HFFc6 (cell line): ENCODE data around the gene AFDN. TPM values are rescaled to one million over a fixed set of nuclear protein-coding genes. Genes with fewer than 3 reads are reported as not detected.

Experiments
- DNase-seq: peaks from one replicate; pipeline ENCODE4 v3.0.0-alpha.2; 2018
- H3K27ac Mint-ChIP-seq: 2 replicates; pipeline ENCODE4 v1.8.0; 2020; ENCODE audit warnings: mild to moderate bottlenecking, mixed read lengths
- H3K27me3 Mint-ChIP-seq: 2 replicates; pipeline ENCODE4 v1.8.0; 2021; ENCODE audit warnings: mild to moderate bottlenecking, moderate library complexity, mixed read lengths; ENCODE audit not compliant: insufficient read depth
- H3K36me3 Mint-ChIP-seq: 2 replicates; pipeline ENCODE4 v1.8.0; 2021; ENCODE audit warnings: low read depth, mixed read lengths
- H3K4me1 Mint-ChIP-seq: 2 replicates; pipeline ENCODE4 v1.8.0; 2020; ENCODE audit warnings: low read depth, mixed read lengths
- H3K4me3 Mint-ChIP-seq: 2 replicates; pipeline ENCODE4 v1.8.0; 2020; ENCODE audit warnings: mild to moderate bottlenecking, moderate library complexity, mixed read lengths
- H3K9me3 Mint-ChIP-seq: 2 replicates; pipeline ENCODE4 v1.8.0; 2020; ENCODE audit warnings: mild to moderate bottlenecking, mixed read lengths
- CTCF ChIP-seq: fragments of 200-600 bp; sonication (generic); IDR thresholded peaks from 2 replicates; pipeline ENCODE4 v1.5.0; 2021; ENCODE audit warnings: antibody characterized with exemption, mild to moderate bottlenecking
- total RNA-seq, 6 experiments: library from RNA; stranded (reverse); fragmentation: NEBNext Ultra II Directional; extraction: Animal tissue kit (Norgen Biotek cat#: 25700); gene quantifications; 2 replicates in 1 of 6; 3 replicates in 5 of 6; pipeline ENCODE4 v1.2.3, GENCODE V29; 2021

Gene AFDN
- total RNA-seq, 6 experiments from 2014 or later: 16.1 to 20.3 (median 17.4) TPM

- TF ChIP-seq CTCF: no peak
- Mint-ChIP-seq H3K36me3 (no peaks in the 10 kb centered on the region), H3K9me3 (no peaks in the 10 kb centered on the region), H3K4me1 (no peaks in the 10 kb centered on the region), H3K4me3 (no peak overlapping the region), H3K27ac (no peak overlapping the region), H3K27me3 (no peaks in the 10 kb centered on the region)
- no peak for DNase-seq
Observed at GRCh38 chr6:167896648-167897047, 69.9 kb downstream of the AFDN start.

- Mint-ChIP-seq H3K4me1 (no peaks in the 10 kb centered on the region), H3K36me3 (no peaks in the 10 kb centered on the region), H3K27me3 (no peaks in the 10 kb centered on the region), H3K27ac (no peak overlapping the region), H3K4me3 (no peak overlapping the region), H3K9me3 (no peaks in the 10 kb centered on the region)
- peak; percentile 89 for TF ChIP-seq CTCF
- peak; percentile 50 for DNase-seq
Observed at GRCh38 chr6:167898673-167899311, 72.1 kb downstream of the AFDN start.

- TF ChIP-seq CTCF: no peak
- Mint-ChIP-seq H3K27ac (no peak overlapping the region), H3K4me3 (no peak overlapping the region), H3K4me1 (no peaks in the 10 kb centered on the region), H3K36me3 (no peaks in the 10 kb centered on the region), H3K27me3 (no peaks in the 10 kb centered on the region; the same call in 1 of the 2 replicates), H3K9me3 (no peaks in the 10 kb centered on the region)
- no peak for DNase-seq
Observed at GRCh38 chr6:167904791-167905190, 78.1 kb downstream of the AFDN start.

- Mint-ChIP-seq H3K9me3 (no peaks in the 10 kb centered on the region), H3K27me3 (no peaks in the 10 kb centered on the region; the same call in 1 of the 2 replicates), H3K4me3 (no peak overlapping the region), H3K27ac (no peak overlapping the region), H3K36me3 (no peaks in the 10 kb centered on the region), H3K4me1 (no peaks in the 10 kb centered on the region)
- no peak for DNase-seq
- no peak for TF ChIP-seq CTCF
Observed at GRCh38 chr6:167906899-167907298, 80.2 kb downstream of the AFDN start.

DNA sequence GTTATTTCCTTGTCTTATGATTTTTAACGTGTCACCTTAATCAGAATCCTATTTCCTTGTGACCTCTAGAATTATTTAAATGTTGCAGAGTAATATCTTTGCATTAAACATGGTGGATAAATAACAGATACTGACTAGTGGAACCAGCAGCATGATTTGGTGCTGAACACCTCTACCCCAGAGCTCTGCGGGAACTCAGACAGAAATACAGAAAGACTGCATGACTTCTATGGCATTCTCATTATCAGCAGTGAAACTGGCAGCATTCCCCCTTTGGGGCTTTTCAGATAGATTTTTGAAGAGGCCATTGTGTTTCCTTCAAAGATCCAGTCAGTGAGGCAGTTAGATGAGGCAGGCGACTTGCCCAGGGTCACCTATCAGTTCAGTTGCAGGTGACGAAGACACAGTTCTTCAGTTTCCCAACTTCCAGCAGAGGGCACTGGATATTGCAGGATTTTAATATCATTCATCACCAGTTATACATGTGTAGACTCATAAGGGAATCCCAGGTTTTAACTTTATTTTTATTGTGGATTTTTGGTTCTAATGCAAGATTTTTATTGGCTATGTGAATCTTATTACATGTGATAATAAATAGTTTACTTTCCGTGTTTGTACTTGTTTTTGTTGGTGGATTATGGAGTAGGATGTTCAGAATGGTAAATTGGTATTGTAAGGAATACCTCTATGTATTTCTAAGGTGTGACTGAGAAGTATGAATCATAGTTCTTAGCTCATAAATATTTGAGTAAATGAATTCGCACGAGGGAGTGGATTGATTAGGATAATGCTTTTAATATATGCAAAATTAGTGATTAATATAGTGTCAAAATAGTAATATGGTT is 81.3 kb downstream of the AFDN start:
- Mint-ChIP-seq H3K27ac (no peak overlapping the region), H3K27me3 (no peaks in the 10 kb centered on the region; the same call in 1 of the 2 replicates), H3K4me3 (no peak overlapping the region), H3K36me3 (no peaks in the 10 kb centered on the region), H3K9me3 (no peaks in the 10 kb centered on the region), H3K4me1 (no peaks in the 10 kb centered on the region)
- TF ChIP-seq CTCF: peak; percentile 81
- peak; percentile 32 for DNase-seq
